B cell (primary cell): Measurements from ENCODE around the gene JAM2.
"Not testable (repeated sequence)": the region's sequence is repeated elsewhere in the genome, so short reads cannot be mapped to it uniquely, and the experiment has no call there.

ENCODE experiments used
- CTCF ChIP-seq: fragments of 200-600 bp; IDR thresholded peaks from one replicate; pipeline ENCODE4 v1.8.0; 2022; ENCODE audit warnings: antibody characterized with exemption, mild to moderate bottlenecking
- EZH2 ChIP-seq: IDR thresholded peaks from 2 replicates; pipeline ENCODE4 v1.6.1; 2012; ENCODE audit warnings: borderline replicate concordance, low read depth, mild to moderate bottlenecking, moderate library complexity, low read length; ENCODE audit not compliant: insufficient read depth, poor library complexity, severe bottlenecking

- not testable (repeated sequence) for TF ChIP-seq CTCF, EZH2
These were observed 13.1 kb upstream of the JAM2 start for GRCh38 chr21:25625776-25626555.
